NCI-H526 treated with DMSO at 0.1 percent for 48 hours (cell line): Measurements from ENCODE around the gene UNC5B.

Experiments
- DNase-seq: peaks from one replicate; lab custom pipeline; 2025; lab: John Stamatoyannopoulos, UW

UNC5B gene

DNA sequence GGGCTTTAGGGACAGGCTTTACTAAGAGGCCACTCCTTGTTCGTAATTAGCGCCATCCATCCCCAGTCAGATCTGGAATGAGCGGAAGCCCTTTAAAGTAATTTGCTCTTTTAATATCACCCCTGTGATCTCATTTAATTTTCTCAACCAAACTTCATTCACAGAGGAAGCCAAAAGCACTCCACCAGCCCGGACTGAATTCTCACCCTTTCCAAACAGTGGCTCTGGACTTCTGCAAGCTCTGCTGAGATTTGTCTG lies 43.1 kb downstream of the UNC5B start:
- no peak for DNase-seq

DNA sequence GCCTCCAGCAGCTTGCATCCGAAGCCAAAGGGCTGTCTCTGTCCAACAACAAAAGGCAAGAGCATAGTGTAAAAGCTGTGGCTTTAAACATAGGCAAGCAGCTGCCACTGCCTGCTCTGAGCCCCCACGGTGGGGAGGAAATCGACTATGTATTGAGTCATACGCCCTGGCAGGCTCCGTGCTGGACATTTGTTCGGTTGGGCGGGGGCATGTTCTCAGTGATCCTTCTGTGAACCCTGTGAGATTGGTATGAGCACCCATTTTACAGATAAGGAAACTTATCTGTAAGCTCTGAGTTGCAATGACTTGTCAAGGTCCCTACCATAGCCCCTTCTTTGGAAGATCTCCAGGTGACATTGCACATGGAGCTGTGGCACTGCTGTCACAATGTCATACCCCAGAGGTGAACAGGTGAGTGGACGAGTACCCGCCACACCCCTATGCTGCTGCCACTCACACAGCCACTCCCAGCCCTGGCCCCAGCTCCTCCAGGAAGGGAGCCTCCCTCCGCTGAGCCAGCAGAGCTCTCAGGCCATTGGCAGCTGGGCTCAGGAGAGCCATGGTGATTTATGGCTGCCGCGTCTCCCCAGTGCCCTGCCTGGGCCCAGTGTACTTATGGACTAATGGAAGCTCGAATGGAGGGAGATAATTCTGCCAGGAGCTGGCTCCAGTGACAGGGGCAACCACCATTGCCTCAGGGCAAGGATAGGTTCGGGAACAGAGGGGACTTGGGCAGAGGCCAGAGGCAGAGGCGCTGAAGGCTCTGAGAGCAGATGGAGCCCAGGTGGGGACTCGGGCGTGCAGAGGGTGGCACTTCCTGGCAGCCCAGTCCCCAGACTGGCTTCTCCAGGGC lies 43.7 kb downstream of the UNC5B start:
- DNase-seq, result peak; percentile 44

DNA sequence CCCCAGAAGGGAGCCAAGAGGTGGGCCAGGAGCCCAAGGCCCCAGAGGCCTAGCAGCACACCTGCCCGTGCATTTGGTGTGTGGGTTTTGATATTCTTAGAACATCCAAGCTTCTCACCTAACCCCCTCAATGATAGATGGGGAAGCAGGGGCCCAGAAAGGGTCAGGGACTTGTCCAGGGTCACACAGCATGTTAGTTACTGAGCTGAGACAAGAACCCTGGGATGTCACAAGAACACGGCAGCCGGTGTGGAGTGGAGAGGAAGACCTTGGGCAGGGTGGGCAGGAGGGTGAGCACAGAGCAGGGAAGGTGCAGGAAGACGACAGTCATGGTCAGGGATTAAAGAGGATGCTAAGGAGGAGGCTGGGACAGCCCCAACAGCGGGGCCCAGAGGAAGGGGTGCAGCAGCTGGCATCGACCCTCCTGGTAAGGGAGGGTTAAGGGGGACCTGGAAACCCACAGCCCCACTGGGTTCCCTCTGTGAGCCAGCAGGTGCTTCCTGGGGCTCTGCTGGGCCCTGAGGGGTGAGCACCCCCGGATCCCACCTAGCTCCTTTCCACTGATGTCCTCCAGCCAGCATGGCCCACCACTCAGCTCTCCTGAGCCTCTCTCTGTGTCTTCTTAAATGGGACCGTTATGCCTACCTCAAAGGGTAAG lies 44.4 kb downstream of the UNC5B start:
- DNase-seq, result no peak

DNA sequence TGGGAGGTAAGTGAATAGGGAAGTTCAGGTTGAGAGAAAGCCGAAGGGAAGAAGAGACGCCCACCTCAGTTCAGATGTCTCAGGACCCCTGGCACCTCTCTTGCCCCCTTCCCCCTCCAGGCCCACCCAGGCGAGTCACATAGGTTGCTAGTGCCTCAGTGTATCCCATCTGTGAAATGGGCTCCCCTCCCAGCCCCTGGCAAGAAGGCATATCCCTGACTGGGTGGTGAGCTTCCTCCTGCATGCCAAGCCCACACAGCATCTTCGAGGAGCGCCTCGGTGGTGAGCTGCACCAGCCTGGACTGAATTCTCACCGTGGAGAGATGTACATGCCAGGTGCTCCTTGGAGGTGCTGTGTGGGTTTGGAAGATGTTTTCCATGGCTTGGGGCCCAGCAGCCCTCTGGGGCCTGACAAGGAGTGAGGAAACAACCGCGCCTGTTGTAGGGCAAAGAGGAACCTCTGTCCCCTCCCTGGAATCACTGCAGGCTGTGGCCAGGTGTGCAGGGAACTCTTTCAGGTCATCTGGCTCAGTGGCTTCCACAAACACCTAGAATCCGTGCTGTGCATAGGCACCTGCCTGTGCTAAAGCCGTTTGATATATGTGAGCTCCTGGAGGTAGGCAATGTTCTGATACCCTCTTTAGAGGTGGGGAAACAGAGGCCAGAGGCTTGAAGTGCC lies 45.1 kb downstream of the UNC5B start:
- no peak for DNase-seq

DNA sequence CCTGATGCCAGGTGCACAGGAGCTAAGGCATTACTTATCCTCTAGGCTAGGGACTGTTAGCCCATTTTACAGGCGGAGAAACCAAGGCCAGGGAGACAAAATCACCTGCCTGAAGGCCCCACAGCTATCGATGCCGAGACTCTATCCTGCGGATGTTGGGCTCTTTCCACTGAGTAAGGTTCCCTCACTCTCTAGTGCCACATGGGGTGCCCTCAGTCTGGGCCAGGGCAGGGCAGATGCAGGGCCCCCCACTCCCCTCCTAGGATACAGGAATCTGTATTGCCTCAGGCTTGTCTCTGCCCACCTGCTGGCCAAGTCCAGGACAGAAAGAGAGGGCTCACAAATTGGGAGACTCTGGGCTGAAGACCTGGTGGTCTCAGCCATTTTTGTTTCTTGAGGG lies 45.7 kb downstream of the UNC5B start:
- DNase-seq, result no peak

DNA sequence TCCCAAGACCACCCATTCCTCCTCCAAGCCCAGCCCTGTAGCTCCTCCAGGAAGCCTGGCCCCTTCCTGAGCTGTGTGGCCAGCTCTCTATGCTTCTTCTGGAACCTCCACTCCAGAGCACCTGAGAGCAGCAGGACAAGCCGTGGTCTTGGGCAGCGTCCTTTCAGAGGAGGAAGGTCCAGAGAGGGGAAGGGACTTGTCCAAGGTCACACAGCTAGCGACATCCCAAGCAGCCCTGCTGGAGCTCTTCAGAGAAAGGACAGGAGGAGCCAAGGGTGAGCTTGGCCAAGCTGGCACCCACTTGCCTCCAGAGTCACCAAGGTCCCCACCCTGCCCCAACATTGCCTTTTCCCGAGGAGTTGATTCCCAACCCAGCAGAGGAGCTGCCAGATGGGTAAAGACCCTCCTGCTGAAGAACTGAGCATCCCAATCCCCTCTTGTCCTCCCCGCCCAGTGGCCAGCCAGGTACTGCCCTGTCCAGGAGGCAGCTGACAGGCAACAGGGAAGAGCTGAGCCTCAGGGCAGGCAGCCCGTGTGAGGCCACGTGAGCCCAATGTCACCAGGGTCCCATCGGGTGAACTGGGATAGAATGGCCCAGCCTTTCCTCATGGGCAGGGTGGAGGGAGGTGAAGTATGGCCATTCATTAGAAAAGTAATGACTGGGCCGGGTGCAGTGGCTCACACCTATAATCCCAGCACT lies 46.2 kb downstream of the UNC5B start:
- DNase-seq, result no peak

DNA sequence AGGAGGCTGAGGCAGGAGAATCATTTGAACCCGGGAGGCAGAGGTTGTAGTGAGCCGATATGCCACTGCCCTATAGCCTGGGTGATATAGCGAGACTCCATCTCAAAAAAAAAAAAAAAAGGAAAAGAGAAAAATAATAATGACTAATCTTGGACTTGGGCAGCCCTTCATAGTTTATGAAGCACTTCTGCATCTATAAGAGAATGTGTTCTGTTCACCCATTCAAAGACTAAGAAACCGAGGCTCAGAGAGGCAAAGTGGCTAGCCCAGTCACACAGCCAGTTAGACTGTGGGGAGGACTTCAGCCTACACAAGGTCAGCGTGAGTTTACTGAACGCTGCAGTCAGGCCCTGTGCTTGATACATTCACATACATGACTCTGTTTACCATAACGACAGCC lies 46.9 kb downstream of the UNC5B start:
- DNase-seq, result no peak

DNA sequence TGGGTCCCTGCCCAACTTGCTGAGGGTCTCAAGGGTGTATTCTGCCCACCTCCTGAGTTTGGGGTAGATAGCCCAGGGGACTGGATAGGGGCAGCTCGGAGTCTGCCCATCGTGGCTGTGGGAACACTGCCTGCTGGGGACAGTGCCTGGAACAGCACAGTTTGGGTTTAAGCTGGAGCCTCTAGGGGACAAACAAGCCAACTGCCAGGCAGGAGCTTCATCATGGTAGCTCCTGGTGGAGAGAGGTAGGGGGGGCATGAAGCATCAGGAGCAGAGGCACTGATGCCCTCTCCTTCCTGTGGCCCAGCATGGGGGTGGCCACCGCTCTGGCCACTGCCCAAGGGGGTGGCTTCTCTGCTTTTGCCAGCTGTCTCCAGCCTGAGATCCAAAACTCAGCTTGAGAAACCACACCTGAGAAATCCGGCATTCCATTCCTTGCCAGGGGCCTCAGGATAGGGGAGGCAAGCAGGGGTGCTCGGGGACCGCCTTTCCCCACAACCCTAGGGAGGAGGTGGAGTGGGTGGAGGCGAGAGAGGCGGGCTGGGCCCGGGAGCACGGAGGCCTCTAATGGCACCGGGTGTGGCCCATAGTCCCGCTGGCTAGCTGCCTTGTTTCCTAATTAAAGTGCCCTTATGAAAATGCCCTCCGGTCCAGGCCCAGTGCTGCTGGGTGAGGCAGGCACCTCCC lies 47.6 kb downstream of the UNC5B start:
- no peak for DNase-seq

DNA sequence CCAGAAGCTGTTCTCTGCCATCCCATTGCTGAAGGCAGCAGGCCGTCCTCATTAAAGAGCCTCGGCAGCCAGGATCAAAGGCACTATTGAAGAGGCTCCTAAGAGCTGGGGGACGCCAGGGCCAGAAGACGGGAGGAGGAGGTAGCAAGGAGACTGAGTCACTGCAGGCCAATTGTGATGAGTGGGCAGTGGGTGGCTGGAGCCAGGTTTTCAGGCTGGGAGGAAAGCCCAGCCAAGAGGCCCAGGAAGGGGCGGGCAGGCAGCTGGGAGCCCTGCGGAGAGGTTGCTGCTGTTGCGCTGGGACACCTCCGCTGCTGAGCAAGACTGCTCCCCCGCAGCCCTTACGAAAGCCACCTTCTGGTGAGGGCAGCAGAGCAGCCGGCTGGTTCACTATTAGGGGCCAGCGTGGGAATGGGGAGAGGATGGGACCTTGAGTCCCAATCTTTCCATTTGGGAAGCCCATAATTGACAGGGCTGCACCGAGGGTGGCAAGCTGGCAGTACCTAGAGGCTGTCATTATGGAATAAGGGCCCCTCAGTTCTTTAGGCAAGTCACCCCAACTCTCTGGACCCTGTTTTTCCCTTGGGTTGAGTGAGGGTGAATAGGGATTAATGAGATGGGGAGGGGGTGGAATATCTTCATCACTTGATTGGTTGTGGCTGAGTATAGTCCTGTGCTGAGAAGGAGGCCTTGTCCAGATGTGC lies 48.4 kb downstream of the UNC5B start:
- DNase-seq, result no peak

DNA sequence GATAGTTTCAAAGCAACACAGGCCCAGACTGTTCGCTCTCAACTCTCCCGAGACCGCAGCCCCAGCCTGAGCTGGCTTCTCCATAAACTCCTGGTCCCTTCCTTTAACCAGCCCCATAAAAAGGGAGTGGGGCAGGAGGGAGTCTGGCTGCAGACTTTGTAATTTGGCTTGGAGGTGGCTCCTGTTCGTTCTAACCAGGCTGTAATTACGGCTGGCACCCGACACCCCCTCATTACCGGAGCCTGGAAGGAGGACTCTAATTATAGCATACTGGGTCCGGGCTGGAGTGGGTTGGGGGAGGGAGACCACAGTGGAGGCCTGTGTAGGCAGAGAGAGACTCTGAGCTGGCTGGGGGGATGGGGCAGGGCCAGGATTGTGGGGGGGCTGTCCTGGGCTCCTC lies 49.7 kb downstream of the UNC5B start:
- no peak for DNase-seq

DNA sequence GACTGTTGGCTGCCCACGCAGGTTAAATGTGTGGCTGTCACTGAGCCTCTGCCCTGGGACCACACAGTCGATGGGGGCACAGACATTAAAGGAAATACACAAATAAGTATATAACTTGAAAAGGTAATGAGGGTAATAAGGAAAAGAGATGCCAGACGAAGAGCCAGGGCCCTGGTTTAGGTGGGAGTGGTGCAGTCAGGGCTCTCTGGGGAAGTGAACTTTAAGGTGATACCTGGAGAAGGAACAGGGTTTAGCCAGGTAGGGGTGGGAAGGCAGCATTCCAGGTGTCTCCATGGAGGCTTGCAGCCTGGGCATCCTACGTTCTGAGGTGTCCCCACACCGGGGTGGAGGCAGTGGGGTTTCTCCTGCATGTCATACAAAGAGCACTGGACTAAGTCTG lies 50.4 kb downstream of the UNC5B start:
- DNase-seq, result no peak

DNA sequence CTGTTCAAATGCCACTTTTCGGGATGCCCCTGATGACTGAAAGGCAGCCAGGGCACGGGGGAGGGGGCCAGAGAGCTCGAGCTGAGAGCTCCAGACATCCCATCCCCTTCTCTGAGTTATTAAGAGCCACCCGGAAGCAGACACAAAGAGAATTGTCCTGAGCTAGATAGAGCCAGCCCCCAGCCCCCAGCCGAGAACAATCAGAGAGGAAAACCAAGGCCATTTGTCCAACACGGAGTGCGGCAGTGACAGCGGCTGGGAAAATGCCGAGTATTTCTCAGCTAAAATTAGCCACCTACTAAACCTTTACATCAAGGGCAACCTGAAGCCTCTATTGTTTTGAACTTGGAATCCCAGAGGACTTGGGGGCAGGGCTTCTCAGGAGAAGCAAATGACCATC lies 51.0 kb downstream of the UNC5B start:
- no peak for DNase-seq

DNA sequence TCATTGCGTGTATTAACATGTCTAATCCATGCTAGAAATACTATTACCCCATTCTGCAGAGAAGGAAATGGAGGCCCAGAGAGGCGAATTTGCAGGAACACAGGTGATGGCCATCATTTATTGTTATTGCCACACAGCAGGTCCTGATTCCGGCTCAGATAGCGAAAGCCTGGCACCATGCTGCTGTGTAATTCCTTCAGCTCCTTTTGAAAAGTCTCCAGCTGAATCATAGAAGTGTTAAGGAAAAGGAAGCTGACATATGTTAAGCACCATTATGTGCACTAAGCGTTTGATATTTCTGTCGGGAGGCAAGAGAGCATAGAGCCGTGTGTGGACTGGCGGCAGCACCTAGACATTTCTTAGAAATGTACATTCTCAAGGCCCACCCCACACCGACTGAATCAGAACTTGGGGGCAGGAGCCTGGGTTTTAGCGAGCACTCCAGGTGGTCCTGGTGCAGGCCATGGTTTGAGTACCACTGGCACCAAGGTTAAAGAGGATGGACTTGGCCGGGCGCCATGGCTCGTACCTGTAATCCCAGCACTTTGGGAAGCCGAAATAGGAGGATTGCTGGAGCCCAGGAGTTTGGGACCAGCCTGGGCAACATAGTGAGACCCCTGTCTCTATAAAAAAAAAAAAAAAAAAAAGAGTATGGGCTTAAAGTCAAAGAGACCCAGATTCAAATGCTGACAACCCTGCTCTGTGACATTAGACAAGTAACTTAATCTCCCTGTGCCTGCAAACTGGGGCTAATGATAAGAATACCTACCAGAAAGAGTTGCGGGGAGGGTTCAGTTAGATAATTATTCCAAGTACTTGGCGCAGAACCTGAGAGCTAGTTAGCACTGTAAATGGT lies 52.2 kb downstream of the UNC5B start:
- DNase-seq, result no peak

DNA sequence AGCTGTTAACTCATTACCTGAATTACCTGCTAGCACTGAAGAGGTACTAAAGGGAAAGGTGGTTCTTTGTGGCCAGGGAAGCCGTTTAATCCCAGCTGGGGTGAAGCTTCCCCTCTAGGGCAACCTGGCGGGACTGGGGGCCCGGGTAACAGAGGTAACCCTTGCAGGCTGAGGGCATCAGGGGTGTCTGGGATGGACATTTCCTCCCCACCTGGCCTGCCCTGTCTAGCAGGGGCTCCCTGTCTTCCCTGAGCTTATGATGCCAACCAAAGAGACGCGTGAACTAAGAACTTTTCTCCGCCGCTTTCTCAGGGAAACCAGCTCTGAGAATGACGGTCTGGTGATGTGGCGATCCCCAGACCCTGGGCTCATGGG lies 52.8 kb downstream of the UNC5B start:
- DNase-seq, result no peak

DNA sequence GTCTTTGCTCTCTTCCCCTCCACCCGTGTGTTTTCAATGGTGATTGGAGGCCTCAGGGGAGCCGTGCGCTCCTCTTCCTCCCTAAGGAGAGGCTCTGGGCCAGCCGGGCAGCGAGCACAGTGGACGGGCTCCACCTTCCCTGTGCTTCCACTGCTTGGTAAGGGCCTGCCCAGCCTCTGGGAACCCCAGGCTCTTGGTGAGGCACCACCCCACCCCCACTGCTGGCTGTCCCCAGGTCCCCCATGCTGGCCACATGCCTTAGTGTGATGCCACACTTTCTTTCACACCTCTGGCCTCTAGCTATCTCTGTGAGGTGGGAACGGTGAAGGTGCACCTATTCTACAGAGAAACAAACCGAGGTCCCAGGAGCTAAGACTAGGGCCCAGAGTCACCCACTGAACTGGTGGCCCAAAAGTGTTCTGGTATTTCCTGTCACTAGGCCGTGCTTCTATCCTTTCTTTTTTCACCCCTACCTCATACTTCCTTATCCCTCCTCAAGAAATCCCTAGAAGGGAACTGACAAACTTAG lies 53.3 kb downstream of the UNC5B start:
- DNase-seq, result no peak

DNA sequence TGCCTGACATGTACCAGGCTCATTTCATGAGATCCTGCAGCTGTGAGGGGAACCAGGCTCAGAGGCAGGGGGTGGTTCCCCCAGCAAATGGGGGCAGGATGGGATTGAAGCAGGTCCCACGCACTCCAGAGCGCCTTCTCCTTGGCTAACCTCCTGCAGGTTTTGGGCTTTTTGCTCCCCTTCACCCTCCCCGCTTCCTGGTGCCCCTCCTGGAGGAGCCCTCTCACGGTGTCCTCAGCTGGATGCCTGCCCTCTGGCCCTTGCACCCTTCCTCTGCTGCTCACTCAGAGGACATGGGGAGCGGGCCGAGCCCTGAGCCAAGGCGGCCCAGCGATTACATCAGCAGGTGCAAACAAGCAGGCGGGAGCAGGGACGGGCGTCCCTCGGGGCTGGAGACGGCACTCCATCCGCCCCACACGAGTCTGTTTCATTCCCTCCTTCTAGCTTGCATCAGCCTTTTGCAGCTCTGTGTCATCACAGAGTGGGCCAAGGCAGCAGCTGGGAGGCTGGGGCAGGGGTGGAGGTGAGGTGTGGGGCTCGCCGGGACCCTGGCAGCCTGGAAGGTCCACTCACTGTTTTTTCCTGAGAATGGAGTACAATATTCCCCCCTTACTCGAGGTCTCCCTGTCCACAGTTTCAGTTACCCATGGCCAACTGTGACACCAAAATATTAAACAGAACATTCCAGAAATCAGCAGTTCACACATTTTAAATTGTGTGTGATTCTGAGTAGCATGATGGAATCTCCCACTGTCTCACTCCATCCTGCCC lies 54.0 kb downstream of the UNC5B start:
- DNase-seq, result peak; percentile 8

DNA sequence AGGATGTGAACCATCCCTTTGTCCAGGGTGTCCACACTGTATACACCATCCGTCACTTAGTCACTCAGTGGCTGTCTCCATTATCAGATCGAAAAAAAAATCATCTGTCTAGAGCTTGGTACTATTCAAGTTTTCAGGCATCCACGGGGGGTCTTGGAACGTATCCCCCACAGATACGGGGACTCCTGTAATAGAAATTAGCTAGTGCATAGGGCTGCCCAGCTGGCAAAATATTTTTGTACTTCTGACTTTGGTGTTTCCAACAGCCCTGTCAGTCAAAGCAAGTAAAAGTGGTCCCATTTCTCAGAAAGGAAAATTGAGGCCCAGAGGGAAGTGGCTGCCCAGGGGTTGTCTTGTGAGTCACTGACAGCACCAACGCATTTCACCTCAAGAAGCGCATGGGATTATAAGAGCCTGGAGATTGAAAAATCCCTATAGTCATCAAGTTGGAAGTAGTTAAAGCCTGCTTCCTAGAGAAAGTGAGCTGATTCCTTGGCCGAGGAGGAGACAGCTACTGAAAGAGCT lies 54.6 kb downstream of the UNC5B start:
- DNase-seq, result no peak

DNA sequence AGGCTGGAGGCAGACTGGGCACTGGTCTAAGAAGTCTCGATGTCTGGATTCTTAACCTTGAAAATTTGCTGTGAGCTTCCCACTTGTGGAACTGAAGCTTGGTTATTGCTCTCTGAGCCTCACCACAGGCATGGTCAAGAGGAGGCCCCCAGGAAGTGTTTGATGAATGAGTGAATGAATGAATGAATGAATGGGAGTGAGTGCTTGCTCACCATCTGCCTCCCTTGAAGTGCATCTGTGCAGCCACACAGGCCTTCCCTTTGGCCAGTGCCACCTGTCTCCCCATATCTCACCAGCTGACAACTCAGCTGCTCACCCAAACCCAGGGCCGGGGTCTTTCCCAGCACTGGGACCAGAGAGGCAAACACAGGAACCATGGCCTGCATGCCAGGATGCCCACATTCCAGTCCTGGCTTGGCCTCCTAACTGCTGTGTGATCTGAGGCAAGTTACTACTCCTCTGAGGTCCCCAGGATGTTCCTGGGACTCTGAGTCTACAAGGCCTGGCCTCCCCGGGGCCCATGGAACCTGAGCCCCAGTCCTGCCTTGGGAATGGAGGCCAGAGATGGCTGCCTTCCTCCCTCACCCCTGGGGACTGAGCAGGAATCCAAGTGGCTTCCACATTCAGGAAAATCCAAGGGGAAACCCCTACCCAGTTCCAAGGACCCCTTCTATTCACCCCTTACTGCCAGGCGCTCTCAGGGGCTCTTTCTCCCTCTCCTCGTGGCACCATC lies 55.3 kb downstream of the UNC5B start:
- no peak for DNase-seq

DNA sequence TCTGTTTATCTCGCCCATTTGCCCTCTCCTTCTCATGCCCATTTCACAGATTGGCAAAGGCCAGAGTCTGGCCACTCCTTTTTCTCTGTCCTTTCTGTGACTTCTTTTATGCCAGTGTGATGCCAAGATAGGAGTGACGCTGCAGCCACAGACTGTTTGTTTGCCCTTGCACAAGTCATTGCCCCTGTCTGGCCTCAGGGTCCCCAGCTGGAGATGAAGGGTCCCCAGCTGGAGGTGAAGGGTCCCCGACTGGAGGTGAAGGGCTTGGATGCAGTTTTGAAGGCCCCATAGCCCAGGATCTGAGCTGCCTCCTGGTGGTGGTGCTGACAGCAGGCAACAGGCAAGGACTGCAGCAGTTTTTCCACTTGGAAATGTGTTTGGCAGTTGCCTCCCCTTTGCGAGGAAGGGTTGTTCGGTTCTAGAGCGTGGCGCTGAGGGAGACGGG lies 55.9 kb downstream of the UNC5B start:
- DNase-seq, result no peak
